ENCODE data around the gene ACIN1. TPM values are rescaled to one million over a fixed set of nuclear protein-coding genes. Genes with fewer than 3 reads are reported as not detected.

Gene ACIN1
- total and polyA plus RNA-seq, 2 of the 13 experiments (the other 11 are each of a cell fraction or from before 2014, with no cell fraction given) = 165 to 183 TPM

GRCh38 chr14:23129759-23130316, 34.9 kb upstream of the ACIN1 start:
- WGBS (ENCODE audit: low lambda C conversion rate) = 8% methylated on average over 7 of the region's 7 CpGs
- no peaks in the 10 kb centered on the region for H4K20me1 ChIP-seq (ENCODE audit: insufficient read depth, low read length)
- H3K9ac ChIP-seq (ENCODE audit: insufficient read depth, low read depth, low read length) = no peak overlapping the region
- no peak overlapping the region for H3K4me2 ChIP-seq (ENCODE audit: low read depth, low read length)
- H3K9me3 ChIP-seq (ENCODE audit: low read length) = no peaks in the 10 kb centered on the region
- H3K36me3 ChIP-seq (replicated peaks in 1 of 2; ENCODE audit: control insufficient read depth in 1 of 2, insufficient read depth in 2 of 2, low read length in 2 of 2) = no peaks in the 10 kb centered on the region
- FAIRE-seq (no peak), DNase-seq (ENCODE audit: low spot score) (no peak), ATAC-seq (no peak)
- TF ChIP-seq ZNF205 (CRISPR knock-in tag; IDR thresholded peaks at IDR 0.05) (no peak), SYNCRIP (IDR thresholded peaks at IDR 0.05; ENCODE audit: insufficient read depth, low read depth, low read length) (no peak), ZBTB3 (CRISPR knock-in tag; IDR thresholded peaks at IDR 0.05; ENCODE audit: borderline replicate concordance, low read depth) (no peak), MAFK (conservative IDR thresholded peaks at IDR 0.05 in 1 of 2, IDR thresholded peaks at IDR 0.05 in 1 of 2; ENCODE audit: low read length in 2 of 2) (0 out of 4 replicates have a peak, but pooled peaks of 1 of the 2 experiments have one; percentile 8)
- TF ChIP-seq, protein P1, sequence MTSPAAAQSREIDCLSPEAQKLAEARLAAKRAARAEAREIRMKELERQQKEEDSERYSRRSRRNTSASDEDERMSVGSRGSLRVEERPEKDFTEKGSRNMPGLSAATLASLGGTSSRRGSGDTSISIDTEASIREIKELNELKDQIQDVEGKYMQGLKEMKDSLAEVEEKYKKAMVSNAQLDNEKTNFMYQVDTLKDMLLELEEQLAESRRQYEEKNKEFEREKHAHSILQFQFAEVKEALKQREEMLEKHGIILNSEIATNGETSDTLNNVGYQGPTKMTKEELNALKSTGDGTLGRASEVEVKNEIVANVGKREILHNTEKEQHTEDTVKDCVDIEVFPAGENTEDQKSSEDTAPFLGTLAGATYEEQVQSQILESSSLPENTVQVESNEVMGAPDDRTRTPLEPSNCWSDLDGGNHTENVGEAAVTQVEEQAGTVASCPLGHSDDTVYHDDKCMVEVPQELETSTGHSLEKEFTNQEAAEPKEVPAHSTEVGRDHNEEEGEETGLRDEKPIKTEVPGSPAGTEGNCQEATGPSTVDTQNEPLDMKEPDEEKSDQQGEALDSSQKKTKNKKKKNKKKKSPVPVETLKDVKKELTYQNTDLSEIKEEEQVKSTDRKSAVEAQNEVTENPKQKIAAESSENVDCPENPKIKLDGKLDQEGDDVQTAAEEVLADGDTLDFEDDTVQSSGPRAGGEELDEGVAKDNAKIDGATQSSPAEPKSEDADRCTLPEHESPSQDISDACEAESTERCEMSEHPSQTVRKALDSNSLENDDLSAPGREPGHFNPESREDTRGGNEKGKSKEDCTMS (CRISPR knock-in tag; conservative IDR thresholded peaks at IDR 0.05) = no peak
- in situ Hi-C loops (cut with HindIII; ENCODE audit: extremely low pct_ligation_motif_present, low pct_unique_long_range_greater_than_20kb) = no loop called here
- H3K27ac ChIP-seq (ENCODE audit: extremely low read length, insufficient read depth, low read length) = no peak overlapping the region
- H3K27me3 ChIP-seq (ENCODE audit: control insufficient read depth in 1 of 2, insufficient read depth in 2 of 2, low read length in 2 of 2) = peaks cover 26 to 67% of the 10 kb centered on the region in 2 experiments
- ChIA-PET CTCF (ENCODE audit: low intra/inter-chr PET ratio, low total read pairs) (interaction anchor here (1.0 kb wide), 1 partner anchor 9 kb away, joined by 3 read pairs; no protein-coding TSS in a partner anchor), POLR2A (interaction anchor here (1.5 kb wide), 1 partner anchor 35 kb away, joined by 4 read pairs; the partner anchor contains the start of genes ACIN1 and C14orf119)
- no peaks in the 10 kb centered on the region for H3K79me2 ChIP-seq (ENCODE audit: insufficient read depth, low read length)
- intact Hi-C loops (cut with micrococcal nuclease; ENCODE audit: unreplicated experiment) = no loop called here
- no peak overlapping the region for H3K4me3 ChIP-seq (replicated peaks in 1 of 3; ENCODE audit: insufficient read depth in 1 of 3, low read depth in 2 of 3, low read length in 3 of 3)
- no peaks in the 10 kb centered on the region for H3K4me1 ChIP-seq (ENCODE audit: insufficient read depth, low read length)
- no TSS peak for BruUV-seq (replicated peaks)
- no peak overlapping the region for H2AFZ ChIP-seq (ENCODE audit: low read length)

Data from HepG2 (cell line).